ENCODE results near the gene CD70. TPM values are rescaled to one million over a fixed set of nuclear protein-coding genes. Genes with fewer than 3 reads are reported as not detected.
"Not testable (repeated sequence)": the region's sequence is repeated elsewhere in the genome, so short reads cannot be mapped to it uniquely, and the experiment has no call there.

Gene CD70
- total and polyA plus RNA-seq, 10 donors = 0.69 to 7.3 (median 3.4) TPM

DNA sequence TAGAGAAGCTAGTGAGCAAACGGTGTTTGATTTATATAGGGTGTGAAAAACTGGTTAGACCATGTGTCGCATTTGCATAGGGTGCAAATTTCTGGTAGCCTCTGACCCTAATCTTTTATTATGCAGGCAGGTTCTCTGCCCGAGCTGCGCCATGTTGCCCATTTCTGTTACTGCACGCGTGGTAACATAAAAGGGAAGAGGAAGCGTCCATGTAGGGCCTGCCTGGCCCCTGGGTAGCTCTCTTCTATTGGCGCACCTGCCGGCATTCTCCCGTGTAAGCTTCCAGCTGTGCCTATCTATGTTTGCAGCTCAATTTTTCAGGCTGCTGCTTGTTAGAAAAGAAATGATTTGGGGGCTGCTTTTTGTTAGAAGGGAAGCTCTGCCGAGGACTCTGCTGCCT is 14.0 kb upstream of the CD70 start:
- Histone ChIP-seq H3K4me1 (peaks cover 0 to 22% (median 12%) of the 10 kb centered on the region in 6 donors), H3K9me3 (no peaks in the 10 kb centered on the region), H3K27me3 (replicated peaks in 1 of 7) (peaks cover 0 to 21% (median 1%) of the 10 kb centered on the region in 7 donors), H3K36me3 (no peaks in the 10 kb centered on the region), H3K27ac (no peak overlapping the region), H3K4me3 (no peak overlapping the region)
- 77 to 84% (median 79%) methylated on average over 11 of the region's 11 CpGs for WGBS, 5 donors
- intact Hi-C loops (cut with DNase I; ENCODE audit: low total_unique reads) = no loop called here
- no peak for DNase-seq
- TF ChIP-seq POLR2AphosphoS5 (IDR thresholded peaks at IDR 0.05) (no peak), POLR2A (IDR thresholded peaks at IDR 0.05) (no peak)
- TF ChIP-seq, protein P1, sequence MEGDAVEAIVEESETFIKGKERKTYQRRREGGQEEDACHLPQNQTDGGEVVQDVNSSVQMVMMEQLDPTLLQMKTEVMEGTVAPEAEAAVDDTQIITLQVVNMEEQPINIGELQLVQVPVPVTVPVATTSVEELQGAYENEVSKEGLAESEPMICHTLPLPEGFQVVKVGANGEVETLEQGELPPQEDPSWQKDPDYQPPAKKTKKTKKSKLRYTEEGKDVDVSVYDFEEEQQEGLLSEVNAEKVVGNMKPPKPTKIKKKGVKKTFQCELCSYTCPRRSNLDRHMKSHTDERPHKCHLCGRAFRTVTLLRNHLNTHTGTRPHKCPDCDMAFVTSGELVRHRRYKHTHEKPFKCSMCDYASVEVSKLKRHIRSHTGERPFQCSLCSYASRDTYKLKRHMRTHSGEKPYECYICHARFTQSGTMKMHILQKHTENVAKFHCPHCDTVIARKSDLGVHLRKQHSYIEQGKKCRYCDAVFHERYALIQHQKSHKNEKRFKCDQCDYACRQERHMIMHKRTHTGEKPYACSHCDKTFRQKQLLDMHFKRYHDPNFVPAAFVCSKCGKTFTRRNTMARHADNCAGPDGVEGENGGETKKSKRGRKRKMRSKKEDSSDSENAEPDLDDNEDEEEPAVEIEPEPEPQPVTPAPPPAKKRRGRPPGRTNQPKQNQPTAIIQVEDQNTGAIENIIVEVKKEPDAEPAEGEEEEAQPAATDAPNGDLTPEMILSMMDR (IDR thresholded peaks at IDR 0.05 in 8 of 11, conservative IDR thresholded peaks at IDR 0.05 in 3 of 11) = no peak

- Histone ChIP-seq H3K9me3 (no peaks in the 10 kb centered on the region), H3K27ac (no peak overlapping the region), H3K36me3 (no peaks in the 10 kb centered on the region), H3K4me3 (no peak overlapping the region), H3K27me3 (replicated peaks in 1 of 7) (peaks cover 0 to 3% (median 0%) of the 10 kb centered on the region in 7 donors), H3K4me1 (peaks cover 0 to 22% (median 12%) of the 10 kb centered on the region in 6 donors)
- WGBS, 5 donors = 76 to 88% (median 86%) methylated on average over 5 of the region's 5 CpGs
- DNase-seq = no peak
- intact Hi-C loops (cut with DNase I; ENCODE audit: low total_unique reads) = no loop called here
- TF ChIP-seq, protein P1 (IDR thresholded peaks at IDR 0.05 in 8 of 11, conservative IDR thresholded peaks at IDR 0.05 in 3 of 11) = no peak
- TF ChIP-seq POLR2AphosphoS5 (IDR thresholded peaks at IDR 0.05) (no peak), POLR2A (IDR thresholded peaks at IDR 0.05) (no peak)
These were observed 11.8 kb upstream of the CD70 start for GRCh38 chr19:6602729-6603114.

GRCh38 chr19:6601537-6602052 is 10.6 kb upstream of the CD70 start:
- H3K36me3 ChIP-seq; intact Hi-C loops (cut with DNase I; ENCODE audit: low total_unique reads); DNase-seq; H3K9me3 ChIP-seq; H3K27me3 ChIP-seq (replicated peaks in 1 of 7): not testable (repeated sequence)
- H3K4me1 ChIP-seq = peaks cover 0 to 22% (median 12%) of the 10 kb centered on the region in 6 donors
- WGBS, 5 donors = 56 to 73% (median 70%) methylated on average over 15 of the region's 15 CpGs
- peak overlapping the region in 2 of 8 donors; percentile 18 to 41 for H3K4me3 ChIP-seq
- peak overlapping the region in 6 of 8 donors; percentile 7 to 69 (median 41) for H3K27ac ChIP-seq

DNA sequence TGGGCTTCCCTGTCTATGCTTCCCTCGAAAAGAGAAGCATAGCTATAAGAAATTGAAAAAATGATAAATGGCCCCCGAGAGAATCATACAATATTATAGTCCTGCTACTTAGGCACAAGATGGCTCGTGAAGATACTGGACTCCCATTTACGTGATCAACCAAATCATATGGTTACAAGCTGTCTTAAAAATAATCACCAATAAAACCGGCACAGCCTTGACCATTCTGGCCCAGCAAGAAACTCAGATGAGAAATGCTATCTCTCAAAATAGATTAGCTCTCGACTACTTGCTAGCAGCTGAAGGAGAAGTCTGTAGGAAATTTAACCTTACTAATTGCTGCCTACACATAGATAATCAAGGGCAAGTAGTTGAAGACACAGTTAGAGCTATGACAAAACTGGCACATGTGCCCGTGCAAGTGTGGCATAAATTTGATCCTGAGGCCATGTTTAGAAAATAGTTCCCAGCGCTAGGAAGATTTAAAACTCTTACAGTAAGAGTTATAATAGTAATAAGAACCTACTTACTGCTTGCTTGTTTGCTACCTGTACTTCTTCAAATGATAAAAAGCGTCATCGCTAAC is 10.1 kb upstream of the CD70 start:
- Histone ChIP-seq H3K4me1 (peaks cover 0 to 22% (median 12%) of the 10 kb centered on the region in 6 donors), H3K4me3 (peak overlapping the region in 2 of 8 donors; percentile 18 to 41), H3K27ac (peak overlapping the region in 6 of 8 donors; percentile 7 to 69 (median 41))
- WGBS, 5 donors = 75 to 83% (median 80%) methylated on average over 10 of the region's 10 CpGs
- H3K36me3 ChIP-seq; H3K27me3 ChIP-seq (replicated peaks in 1 of 7); intact Hi-C loops (cut with DNase I; ENCODE audit: low total_unique reads); H3K9me3 ChIP-seq; DNase-seq: not testable (repeated sequence)

- DNase-seq = no peak
- WGBS, 5 donors = 77 to 80% (median 79%) methylated on average over 8 of the region's 8 CpGs
- TF ChIP-seq POLR2A (IDR thresholded peaks at IDR 0.05) (no peak), POLR2AphosphoS5 (IDR thresholded peaks at IDR 0.05) (no peak)
- TF ChIP-seq, protein P1 (IDR thresholded peaks at IDR 0.05 in 8 of 11, conservative IDR thresholded peaks at IDR 0.05 in 3 of 11) = no peak
- peaks cover 0 to 22% (median 12%) of the 10 kb centered on the region in 6 donors for H3K4me1 ChIP-seq
- peaks cover 0 to 10% (median 0%) of the 10 kb centered on the region in 7 donors for H3K27me3 ChIP-seq (replicated peaks in 1 of 7)
- intact Hi-C loops (cut with DNase I; ENCODE audit: low total_unique reads) = no loop called here
- peaks cover 0 to 3% (median 0%) of the 10 kb centered on the region in 8 donors for H3K9me3 ChIP-seq
- no peaks in the 10 kb centered on the region for H3K36me3 ChIP-seq
- no peak overlapping the region for H3K27ac ChIP-seq
- H3K4me3 ChIP-seq = no peak overlapping the region
These were observed 9.0 kb upstream of the CD70 start for GRCh38 chr19:6599866-6600454.

- H3K27ac ChIP-seq; H3K9me3 ChIP-seq; DNase-seq; H3K36me3 ChIP-seq; H3K4me3 ChIP-seq; intact Hi-C loops (cut with DNase I; ENCODE audit: low total_unique reads): not testable (repeated sequence)
- 47 to 56% (median 49%) methylated on average over 6 of the region's 6 CpGs for WGBS, 5 donors
- Histone ChIP-seq H3K27me3 (replicated peaks in 1 of 7) (peaks cover 0 to 26% (median 0%) of the 10 kb centered on the region in 7 donors), H3K4me1 (peaks cover 0 to 10% (median 3%) of the 10 kb centered on the region in 6 donors)
These were observed 7.4 kb upstream of the CD70 start for GRCh38 chr19:6598254-6598892.
